ENCODE measurements around the gene ATP1A4.

DNA sequence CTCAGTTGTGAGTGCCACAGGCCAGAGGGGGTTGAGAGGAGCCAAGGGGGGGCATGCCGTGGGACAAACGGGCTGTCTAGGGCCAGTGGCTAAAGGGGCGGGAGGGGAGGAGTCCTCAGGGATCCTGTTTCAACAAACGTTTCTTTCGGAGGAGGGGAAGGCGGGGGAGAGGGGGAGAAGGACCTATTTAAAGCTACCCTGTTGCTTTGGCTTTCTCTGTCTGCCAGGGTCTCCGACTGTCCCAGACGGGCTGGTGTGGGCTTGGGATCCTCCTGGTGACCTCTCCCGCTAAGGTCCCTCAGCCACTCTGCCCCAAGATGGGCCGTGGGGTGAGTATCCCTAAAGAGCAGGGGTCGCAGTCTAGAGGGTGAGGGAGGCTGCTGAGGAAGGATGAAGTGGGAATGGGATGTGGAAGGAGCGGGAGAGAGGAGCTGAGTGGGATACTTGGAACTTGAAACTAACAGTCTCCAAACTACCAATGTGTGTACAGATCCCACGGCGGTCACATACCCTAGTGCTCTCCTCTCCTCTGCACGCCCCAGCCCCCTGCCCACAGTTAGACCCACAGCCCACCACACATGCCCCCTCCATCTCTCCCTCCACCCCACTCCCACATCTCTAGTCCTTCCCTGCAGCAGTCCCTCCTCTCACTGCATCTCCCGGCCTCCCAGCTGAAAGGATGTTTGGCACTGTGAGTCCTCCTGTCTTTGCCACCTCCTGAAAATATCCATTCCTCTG is 35.7 kb upstream of the ATP1A4 start, which contains the start of gene ATP1A2:
- TF ChIP-seq POLR2A (IDR thresholded peaks at IDR 0.05): no peak
- TF ChIP-seq, protein P1, sequence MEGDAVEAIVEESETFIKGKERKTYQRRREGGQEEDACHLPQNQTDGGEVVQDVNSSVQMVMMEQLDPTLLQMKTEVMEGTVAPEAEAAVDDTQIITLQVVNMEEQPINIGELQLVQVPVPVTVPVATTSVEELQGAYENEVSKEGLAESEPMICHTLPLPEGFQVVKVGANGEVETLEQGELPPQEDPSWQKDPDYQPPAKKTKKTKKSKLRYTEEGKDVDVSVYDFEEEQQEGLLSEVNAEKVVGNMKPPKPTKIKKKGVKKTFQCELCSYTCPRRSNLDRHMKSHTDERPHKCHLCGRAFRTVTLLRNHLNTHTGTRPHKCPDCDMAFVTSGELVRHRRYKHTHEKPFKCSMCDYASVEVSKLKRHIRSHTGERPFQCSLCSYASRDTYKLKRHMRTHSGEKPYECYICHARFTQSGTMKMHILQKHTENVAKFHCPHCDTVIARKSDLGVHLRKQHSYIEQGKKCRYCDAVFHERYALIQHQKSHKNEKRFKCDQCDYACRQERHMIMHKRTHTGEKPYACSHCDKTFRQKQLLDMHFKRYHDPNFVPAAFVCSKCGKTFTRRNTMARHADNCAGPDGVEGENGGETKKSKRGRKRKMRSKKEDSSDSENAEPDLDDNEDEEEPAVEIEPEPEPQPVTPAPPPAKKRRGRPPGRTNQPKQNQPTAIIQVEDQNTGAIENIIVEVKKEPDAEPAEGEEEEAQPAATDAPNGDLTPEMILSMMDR (IDR thresholded peaks at IDR 0.05): no peak
